Hematopoietic multipotent progenitor cell treated with erythropoietin and hydrocortisone succinate and interleukin-3 and kit ligand, for 4 days (in vitro differentiated cells): Measurements from ENCODE around the gene RHOT2.

Experiments
- DNase-seq: peaks from one replicate; pipeline ENCODE4 v3.0.0-alpha.2; 2015

The RHOT2 gene

DNA sequence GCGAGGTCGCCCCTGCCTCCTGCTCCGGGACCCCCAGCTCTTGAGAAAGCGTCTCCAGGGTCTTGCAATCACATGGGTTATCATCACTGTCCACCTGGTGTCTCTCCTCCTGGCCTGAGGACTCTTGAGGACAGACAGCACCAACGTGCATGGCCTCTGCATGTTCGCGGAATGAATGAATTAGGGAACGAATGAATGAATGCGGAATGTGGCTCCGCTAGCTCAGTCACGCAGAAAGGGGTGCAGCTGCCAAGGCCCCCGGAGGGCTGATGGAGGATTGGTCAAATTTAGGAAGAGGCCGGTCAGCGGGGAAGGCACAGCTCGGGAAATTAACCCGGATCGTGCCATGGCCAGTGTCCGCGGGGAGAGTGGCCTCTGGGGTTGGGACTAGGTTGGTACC is 34.4 kb downstream of the RHOT2 start:
- DNase-seq, result no peak

DNA sequence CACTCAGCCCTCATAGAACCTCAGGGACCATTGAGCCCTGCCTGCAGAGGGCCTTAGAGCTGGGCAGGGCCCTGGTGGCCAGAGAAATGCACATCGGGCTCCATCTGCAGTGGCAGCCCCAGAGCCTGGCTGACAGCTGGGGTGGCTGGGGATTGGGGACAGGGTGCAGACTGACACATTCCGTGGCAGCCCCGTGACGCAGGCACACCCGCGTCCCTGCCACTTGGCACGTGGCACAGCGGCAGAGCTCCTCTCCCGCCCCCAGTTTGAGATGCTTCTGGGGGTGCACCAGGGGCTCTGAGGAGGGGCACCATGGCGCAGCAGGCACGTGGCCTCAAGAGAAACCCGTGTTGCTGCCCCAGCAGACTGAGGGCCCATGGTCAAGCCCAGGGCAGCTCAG is 35.5 kb downstream of the RHOT2 start:
- DNase-seq, result no peak

DNA sequence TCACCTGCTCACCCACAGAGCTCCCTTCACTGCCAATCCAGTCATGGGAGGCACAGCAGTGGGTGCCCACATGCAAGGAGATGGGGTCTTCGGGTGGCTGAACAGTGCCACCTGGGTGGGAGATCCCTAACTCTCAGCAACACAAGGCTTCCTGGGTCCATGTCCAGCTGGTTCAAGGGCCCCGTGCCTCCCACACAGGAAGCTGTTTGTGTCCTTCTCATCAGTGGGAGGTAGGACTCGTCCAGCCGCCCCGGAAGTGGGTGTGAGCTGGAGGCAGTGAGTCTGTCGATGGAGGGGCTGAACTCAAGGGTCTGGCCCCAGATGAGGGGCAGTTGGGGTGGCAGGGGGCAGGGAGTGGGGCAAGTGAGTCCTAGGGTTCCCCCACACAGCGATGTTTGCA is 36.1 kb downstream of the RHOT2 start:
- no peak for DNase-seq

DNA sequence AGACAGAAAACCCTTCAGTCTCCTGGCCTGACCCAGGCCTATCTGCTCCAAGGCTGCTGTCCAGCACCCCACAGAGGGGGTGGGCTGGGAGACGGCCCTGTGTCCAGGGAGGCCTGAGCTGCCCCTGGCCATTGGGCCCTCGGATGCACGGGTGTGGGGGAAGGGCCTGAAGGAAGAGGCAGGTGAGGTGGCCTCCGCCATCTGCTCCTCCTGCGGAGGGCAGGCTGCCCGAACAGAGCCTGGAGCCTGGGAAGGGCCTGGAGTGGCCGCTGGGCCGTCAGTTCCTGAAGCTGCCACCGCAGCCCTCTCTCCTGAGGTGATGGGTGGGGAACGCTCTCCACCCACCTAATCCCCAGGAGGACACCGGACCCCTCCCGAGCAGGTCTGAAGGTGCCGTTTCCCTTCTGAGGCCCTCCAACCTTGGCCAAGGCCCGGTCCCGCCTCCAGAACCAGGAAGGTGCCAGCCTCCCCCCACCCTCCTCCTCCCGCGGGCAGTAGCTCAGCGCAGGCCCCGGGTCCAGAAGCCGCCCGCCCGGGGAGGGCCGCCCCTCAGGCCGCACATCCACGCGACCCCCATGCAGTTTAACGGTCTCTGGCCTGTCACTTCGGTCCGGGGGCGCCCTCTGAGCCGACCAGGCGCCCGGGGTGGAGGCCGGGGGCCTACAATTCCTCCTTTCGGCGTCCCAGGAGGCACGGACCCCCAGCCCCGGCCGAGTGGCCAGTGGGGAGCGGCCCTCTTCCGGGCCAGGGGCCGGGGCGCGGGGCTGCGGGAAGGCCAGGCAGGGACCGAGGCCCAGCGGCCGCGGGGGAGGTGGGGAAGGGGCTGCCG is 36.8 kb downstream of the RHOT2 start:
- no peak for DNase-seq

DNA sequence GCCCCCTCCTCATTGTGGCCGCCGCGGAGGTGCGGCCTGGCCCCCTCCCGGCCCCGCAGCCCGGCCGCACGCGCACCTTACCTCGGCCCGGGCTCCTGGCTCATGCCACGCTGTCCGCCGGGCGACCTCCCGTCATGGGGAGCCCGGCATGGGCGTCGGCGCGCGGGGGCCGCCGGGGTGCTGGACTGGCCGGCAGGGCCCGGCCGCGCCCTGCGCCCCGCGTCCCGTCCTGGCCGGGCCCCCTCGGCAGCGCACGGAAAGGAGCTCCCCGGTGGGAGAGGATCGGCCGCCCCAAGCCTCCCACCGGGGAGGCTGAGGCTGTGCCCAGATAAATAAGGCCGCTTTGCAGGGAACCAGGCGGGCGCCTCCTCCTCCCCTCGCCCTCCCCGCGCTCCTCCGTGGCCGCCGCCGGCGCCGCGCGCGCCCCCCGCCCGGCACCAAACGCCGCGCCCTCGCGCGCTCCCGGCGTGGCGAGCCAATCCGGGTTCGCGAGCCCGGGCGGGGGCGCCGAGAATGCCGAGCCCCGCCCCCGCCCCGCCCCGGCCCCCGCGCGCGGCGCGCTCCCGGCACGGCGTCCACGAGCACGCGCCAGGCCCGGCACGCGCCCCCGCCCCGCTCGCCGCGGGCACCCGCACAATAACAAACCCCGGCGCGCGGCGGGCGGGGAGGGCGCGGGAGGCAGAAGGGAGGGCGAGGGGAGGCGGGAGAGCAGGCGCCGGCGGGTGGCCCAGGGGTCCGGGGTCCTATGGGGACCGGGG is 37.7 kb downstream of the RHOT2 start, which contains the start of gene FBXL16:
TSS of gene FBXL16 (minus strand) at position 371 of the 758 bp plus-strand sequence. CDS start 8,396 bp downstream, outside the sequence.
- no peak for DNase-seq

DNA sequence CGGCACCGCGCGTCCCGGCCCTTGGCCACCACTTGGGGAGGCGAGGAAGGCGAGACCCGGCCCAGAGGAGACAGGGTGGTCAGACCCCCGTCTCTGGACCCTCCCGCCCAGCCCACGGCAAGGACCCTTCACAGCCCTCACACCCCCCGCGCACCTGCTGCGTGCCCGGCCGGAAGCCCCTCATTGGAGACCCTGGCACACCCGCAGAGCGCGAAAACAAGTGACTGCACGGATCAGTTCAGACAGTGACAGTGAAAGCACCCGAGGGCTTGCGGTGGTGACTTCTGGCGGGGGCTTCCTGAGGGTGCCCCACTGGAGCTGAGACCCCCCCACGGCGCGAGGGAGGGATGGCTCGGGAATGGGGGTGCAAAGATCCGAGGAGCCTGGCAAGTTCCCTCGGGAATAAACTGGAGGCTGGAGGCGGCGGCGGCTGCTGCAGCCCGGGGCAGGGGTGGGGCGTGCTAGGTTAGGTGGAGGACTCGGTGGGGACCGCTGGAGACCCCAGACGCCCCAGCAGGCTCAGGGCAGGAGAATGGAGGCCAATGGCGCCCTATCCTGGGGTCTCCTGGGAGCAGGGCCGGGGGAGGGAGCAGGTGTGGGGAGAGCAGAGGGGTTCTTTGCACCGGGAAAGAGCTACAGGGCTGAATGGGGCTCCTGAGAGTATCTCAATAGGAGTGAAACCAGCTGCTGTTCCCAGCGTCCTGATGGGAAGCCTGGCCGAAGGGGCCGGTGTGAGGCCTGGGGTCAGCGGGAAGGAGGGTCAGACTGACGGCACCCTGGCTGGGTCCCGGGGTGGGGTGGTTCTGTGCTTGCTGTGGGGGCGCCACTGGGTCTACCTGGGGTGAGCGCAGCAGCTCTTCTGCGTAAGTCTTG is 38.5 kb downstream of the RHOT2 start:
- no peak for DNase-seq

DNA sequence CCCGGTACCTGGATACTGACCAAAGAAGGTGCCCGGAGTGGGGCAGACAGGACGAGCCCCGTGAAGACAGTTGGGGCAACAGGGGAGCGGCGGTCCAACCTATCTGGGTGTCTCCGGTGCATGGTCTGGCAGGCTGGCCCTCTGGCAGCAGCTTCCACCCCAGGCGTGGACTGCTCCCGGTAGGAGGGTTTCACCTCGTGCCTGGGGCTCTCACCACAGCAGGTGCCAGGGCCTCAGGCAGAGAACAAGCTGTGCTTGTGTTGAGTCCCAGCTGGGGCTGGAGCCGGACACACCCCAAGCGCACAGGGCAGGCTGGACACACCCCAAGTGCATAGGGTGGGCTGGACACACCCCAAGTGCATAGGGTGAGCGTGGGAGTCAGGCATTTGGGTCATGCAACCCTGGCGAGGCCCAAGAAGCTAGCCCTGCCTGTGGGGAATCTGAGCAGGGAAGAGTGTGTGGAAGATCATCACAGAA is 39.2 kb downstream of the RHOT2 start:
- no peak for DNase-seq

DNA sequence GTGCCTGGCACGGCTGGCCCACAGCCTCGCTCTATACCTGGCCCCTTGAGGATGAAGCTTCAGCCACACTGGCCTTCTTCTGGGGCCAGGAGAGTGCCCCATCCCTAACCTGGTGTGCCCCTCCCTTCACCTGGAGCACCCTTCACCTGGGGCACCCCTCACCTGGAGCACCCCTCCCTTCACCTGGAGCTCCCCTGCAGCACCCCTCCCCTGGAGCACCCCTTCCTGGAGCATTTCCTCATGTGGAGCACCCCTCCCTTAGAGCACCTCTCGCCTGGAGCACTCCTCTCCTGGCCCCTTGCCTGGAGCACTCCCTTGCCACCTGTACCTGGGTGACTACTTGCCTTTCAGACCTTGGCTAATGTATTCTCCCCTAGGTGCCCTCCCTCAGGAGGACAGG is 40.1 kb downstream of the RHOT2 start:
- DNase-seq, result no peak

DNA sequence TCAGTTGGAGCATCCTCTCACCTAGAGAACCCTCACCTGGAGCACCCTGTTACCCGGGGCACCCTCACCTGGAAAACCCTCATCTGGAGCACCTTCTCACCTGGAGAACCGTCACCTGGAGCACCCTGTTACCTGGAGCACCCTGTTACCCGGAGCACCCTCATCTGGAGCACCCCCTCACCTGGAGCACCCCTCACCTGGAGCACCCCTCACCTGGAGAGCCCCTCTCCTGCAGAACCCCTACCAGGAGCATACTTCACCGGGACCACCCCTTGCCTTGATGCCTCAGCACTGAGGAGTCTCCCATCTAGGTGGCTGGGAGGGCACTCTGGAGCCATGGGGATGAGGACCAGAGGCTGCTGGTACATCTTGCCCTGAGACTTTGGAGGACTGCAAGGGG is 41.0 kb downstream of the RHOT2 start:
- no peak for DNase-seq

DNA sequence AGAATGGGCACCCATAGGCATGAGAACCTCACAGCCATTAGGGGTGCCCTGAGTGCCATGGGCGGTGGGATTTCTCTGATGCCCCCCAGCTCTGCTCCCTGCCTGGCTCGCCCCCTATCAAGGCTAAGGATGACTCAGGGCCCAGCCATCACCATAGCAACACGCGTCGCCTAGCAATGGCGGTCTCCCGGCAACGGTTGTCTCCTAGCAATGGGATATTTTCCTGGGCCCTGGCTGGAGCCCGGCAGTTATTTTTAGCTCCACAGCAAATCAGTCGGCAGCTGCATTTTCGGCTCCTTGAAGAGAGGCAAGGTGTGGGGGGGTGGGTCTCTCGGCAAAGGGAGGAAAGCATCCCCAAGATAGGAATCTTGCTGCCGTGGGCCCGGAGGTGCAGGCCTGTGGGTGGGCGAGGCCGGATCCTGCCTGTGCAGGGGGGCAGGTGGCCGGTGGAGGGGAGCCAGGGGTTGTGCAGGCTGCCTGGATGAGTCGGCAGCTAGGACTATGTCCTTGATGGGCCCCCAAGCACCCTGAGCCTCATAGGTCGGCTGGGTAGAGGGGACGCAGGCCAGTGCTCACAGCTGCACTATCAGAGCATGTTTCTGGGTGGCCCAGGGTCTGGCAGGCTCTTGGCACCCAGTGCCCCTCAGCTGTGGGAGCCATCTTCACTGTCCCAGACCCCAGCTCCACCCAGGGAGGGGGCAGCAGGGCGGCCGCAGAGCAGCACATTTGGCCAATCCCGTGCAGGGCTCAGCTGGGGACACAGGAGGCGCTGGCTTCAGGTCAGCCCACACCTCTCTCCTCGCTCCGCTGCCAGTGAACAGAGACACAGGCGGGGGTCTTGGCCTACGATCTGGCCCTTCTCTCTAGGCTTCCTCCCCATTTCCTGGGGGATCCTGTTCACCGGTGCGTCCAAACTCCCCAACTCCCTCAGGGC is 41.9 kb downstream of the RHOT2 start:
- DNase-seq, result peak; percentile 70

DNA sequence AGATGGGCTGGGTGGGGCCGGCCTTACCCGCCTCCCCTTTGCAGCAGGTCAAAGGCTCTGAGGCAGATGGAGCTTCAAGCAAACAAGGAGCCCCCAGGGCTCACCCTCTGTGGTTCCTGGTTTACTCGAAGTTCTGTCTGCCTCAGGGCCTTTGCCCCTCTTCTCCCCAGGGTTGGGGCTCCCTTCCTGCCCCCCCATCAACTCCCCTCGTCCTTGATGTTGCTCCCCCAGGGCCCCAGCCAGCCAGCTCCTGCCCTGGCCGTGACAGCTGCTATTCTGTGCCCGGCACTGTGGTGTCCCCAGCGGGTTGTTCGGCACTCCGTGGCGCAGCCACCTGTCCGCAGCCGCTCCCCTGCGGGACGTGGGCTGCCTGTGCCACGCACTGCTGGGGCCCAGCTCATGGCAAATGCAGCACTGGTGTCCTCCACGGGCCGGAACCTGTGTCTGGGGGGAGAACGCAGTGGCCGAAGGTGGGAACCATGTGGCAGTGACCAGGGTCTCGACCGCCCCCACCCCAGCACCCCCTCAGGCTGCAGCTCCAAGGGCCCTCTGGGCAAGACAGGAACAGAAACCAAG is 42.7 kb downstream of the RHOT2 start:
- no peak for DNase-seq

DNA sequence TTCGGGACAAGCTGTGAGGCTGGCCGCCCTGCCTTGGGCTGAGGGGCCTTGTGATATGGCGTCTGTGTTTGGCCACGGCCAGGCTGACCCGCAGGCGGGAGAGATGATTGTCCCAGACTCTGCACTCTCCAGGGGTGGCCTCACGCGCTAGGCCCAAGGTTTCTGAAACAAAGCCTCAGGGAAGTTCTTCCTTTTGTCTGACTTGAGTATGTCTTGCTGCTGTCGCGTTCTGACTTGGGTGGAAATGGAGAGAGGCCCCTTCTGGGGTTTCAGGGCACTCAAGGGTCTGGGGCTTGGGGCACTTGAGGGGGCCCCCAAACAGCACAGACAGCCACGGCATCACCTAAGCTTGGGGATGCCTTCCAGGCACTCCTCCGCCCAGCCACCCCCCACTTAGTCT is 43.2 kb downstream of the RHOT2 start:
- no peak for DNase-seq

DNA sequence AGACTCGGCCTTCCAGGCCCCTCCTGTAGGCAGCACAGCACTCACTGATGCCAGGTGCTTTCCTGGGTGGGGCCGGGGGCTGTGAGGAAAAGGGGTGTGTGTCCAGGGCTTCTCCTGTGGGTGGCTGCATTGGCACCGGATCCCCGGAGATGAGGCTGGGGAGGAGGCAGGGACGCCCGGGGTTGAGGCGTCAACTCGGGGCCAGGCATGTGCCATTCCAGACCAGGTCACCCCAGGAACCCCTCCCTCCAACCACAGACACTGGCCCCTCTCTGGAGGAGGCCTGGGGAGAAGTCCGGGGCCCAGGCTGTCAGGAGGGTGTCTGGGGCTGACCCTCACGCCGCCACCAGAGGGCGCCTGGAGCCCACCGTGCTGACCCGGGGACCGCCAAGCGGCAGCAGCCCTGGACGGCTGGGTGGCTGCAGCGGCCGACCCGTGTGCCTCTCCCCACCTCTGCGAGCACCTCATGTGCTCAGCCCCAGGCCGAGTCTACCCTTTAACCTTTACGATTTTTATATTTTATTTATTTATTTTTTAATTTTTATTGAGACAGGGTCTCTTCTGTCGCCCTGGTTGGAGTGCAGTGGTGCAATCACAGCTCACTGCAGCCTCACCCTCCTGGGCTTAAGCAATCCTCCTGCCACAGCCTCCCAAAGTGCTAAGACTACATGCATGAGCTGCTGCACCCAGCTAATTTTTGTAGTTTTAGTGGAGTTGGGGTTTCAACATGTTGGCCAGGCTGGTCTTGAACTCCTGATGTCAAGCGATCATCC is 43.8 kb downstream of the RHOT2 start:
- peak; percentile 86 for DNase-seq

DNA sequence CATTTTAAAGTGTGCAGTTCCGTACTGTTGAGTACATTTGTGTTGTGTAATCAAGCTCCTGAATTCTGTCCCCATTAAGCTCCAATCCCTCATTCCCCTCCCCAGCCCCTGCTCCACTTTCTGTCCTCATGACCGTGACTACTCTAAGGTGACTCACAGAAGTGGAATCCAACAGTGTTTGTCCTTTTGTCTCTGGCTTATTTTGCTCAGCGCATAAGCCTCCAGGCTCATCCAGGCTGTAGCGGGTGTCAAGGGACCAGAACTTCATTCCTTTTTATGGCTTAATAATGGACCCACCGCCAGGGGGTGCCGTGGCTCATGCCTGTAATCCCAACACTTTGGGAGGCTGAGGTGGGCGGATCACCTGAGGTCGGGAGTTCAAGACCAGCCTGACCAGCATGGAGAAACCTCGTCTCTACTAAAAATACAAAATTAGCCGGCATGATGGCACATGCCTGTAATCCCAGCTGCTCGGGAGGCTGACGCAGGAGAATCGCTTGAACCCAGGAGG is 44.9 kb downstream of the RHOT2 start:
- DNase-seq, result peak; percentile 69

DNA sequence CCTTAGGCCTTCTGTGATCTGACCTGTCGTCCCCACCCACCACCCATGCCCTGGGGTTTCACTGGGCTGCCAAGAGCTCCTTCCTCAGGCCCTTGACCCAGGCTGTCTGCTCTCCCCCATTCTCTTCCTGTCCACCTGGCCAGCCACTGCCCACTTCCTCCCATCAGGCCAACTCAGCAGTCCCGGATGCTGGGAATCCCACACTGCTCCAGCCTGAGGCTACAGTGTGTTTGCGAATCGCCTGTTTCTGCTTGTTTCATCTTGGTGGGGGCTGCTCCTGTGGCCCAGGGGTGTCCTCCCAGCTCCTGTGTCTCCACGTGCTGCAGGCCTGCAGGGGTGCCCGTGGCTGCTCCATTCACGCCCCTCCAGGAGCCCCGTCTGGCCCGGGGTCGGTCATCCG is 46.1 kb downstream of the RHOT2 start:
- no peak for DNase-seq

DNA sequence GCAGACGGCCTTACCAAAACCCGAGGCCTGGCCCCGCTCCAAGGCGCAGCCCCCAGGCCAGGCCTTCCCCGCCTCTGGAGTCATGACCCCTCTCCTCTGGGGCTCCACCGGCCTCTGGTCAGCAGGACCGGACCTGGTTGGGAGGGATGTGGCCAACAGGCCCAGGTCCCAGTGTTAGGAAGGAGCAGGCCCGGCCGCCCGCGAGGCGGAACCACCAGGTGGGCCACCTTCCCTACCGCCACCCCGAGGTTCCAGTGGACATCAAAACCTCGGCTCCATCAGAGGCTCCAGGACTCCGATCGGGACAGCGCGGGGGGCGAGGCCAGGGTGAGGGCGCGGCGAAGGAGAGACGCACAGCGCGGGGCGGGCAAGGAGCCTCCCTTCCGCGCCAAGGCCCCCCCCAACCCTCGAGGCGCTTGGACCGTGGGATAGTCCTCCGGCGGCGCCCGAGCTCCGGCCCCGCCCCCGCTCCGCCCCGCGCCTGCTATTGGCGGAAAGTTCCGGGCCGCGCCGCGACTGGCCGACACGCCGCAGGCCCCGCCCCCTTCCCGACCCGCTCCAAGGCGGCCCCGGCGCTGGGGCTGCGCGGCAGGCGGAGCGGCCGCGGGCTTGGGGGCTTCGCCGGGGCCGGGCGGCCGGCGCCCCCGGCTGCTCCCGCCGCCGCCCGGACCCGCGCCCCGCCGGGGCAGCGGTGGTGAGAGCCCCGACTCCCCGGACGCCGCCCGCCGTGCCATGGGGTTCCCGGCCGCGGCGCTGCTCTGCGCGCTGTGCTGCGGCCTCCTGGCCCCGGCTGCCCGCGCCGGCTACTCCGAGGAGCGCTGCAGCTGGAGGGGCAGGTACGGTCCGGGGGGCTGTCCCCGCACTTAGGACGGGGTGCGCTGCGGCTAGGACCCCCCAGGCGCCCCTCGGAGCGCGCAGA is 46.9 kb downstream of the RHOT2 start, which contains the start of gene METRN:
TSS of gene METRN (plus strand) at position 561 of the 919 bp plus-strand sequence. CDS start at position 733, 172 bp downstream.
- peak; percentile 95 for DNase-seq

DNA sequence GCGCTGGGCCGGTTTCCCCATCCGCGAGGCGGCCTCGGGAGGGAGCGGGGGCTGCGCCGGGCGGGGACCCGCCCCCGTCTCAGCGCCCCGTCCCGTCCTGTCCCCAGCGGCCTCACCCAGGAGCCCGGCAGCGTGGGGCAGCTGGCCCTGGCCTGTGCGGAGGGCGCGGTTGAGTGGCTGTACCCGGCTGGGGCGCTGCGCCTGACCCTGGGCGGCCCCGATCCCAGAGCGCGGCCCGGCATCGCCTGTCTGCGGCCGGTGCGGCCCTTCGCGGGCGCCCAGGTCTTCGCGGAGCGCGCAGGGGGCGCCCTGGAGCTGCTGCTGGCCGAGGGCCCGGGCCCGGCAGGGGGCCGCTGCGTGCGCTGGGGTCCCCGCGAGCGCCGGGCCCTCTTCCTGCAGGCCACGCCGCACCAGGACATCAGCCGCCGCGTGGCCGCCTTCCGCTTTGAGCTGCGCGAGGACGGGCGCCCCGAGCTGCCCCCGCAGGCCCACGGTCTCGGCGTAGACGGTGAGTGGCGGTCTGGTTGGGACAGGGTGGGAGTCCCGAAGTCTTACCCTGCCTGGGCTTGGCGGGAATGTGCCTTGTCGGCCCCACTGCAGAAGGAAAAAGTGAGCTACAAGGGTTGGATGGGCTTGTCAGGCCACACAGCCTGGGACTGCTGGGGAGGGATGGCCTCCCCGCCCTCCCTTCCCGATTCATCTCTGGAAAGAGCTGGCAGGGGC is 47.7 kb downstream of the RHOT2 start:
- peak; percentile 52 for DNase-seq

DNA sequence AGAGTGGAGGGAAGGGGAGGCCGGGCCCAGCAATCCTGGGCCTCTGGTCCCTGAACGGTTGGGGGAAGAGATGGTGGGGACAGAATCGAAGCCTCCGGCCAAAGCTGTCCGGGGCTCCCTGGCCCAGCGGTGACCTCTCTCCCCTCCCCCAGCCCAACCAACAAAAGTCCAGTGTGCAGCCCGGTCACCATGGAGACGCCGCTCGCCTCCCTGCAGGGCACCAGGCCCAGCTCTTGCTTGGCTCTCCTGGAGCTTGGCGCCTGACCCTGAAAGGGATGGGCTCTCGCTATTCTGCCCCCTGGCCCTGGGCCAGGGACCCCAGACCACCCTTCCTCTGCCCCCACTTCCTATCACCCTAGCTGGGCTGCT is 48.3 kb downstream of the RHOT2 start:
- DNase-seq, result no peak
